K562 (cell line): ENCODE measurements around the gene FAM228A. TPM values are rescaled to one million over a fixed set of nuclear protein-coding genes. Genes with fewer than 3 reads are reported as not detected.

ENCODE experiments used
- ATAC-seq: fragments of 200-7000 bp; cut with Tn5 transposase; 3 replicates; pipeline ENCODE4 v1.9.1; 2020; ENCODE audit warnings: moderate library complexity
- Bru-seq: library from RNA; stranded (reverse); fragments of 400-500 nt; gene quantifications from one replicate; lab custom pipeline; 2021; lab: Mats Ljungman, UMichigan
- BruChase-seq, 2 experiments: library from RNA; stranded (reverse); fragments of 400-500 nt; gene quantifications; one replicate each; lab custom pipeline; 2021; lab: Mats Ljungman, UMichigan
- BruUV-seq: library from RNA; stranded (reverse); fragments of 400-500 nt; replicated peaks from 2 replicates; lab custom pipeline; 2021; lab: Mats Ljungman, UMichigan
- CTCF ChIA-PET: fragments of 300-600 bp; formaldehyde crosslinking; extraction: SDS; loops from one replicate; lab custom pipeline; 2021; ENCODE audit warnings: low intra/inter-chr PET ratio; lab: Yijun Ruan, JAX
- POLR2A ChIA-PET: fragments of 300-600, 350-650 bp; sonication (Branson Sonifier 250); formaldehyde crosslinking; extraction: SDS; loops from one replicate; lab custom pipeline; 2021; ENCODE audit warnings: antibody characterized with exemption, inconsistent platforms; lab: Yijun Ruan, JAX
- DNase-seq, 4 experiments: peaks; one replicate each; pipeline versions ENCODE4 v3.0.0 to v3.0.0-alpha.2; 2011 to 2018; ENCODE audit warnings: low spot score in 3 of 4, mixed read lengths in 3 of 4; ENCODE audit errors: extremely low read depth in 1 of 4
- FAIRE-seq: peaks from 2 replicates; lab custom pipeline; 2011; peaks lifted over from hg19 to GRCh38; lab: Jason Lieb, UNC
- H2AFZ ChIP-seq: 2 replicates; pipeline ENCODE4 v1.6.0; 2011; ENCODE audit warnings: low read depth, low read length, control low read depth, inconsistent platforms
- H3K27ac ChIP-seq: fragments of 200-600 bp; 3 replicates; pipeline ENCODE4 v1.8.0; 2011; ENCODE audit warnings: low read depth, mild to moderate bottlenecking, control low read depth, inconsistent platforms, low read length, moderate library complexity, mixed read lengths; ENCODE audit errors: extremely low read depth
- H3K27me3 ChIP-seq, 2 experiments: fragments of 300-600 bp in 1 of 2; 2 replicates in 1 of 2; 3 replicates in 1 of 2; pipeline versions ENCODE4 v1.6.0 to v1.8.0; 2011; ENCODE audit warnings: inconsistent platforms in 2 of 2, low read length in 2 of 2, mild to moderate bottlenecking in 1 of 2, mixed read lengths in 1 of 2, moderate library complexity in 1 of 2; ENCODE audit not compliant: control insufficient read depth in 2 of 2, insufficient read depth in 2 of 2
- H3K36me3 ChIP-seq: fragments of 300-600 bp; 3 replicates; pipeline ENCODE4 v1.8.0; 2011; ENCODE audit warnings: mild to moderate bottlenecking, low read length, inconsistent platforms; ENCODE audit not compliant: control insufficient read depth, insufficient read depth
- H3K4me1 ChIP-seq, 2 experiments: fragments of 200-600 bp in 1 of 2; replicated peaks in 1 of 2; 2 replicates in 1 of 2; 3 replicates in 1 of 2; pipeline versions ENCODE4 v1.5.1 to v1.8.0; 2011; ENCODE audit warnings: inconsistent platforms in 2 of 2, low read length in 2 of 2, mild to moderate bottlenecking in 1 of 2, mixed read lengths in 1 of 2, moderate library complexity in 1 of 2; ENCODE audit not compliant: control insufficient read depth in 2 of 2, insufficient read depth in 2 of 2
- H3K4me2 ChIP-seq: 2 replicates; pipeline ENCODE4 v1.6.1; 2011; ENCODE audit warnings: low read length, control low read depth, inconsistent platforms, mixed read lengths; ENCODE audit not compliant: insufficient read depth
- H3K4me3 ChIP-seq: fragments of 200-600 bp; sonication (generic), shearing (Covaris generic); 2 replicates; pipeline ENCODE4 v1.5.1; 2016; ENCODE audit warnings: control low read depth, inconsistent platforms
- H3K79me2 ChIP-seq: fragments of 200-600 bp; 3 replicates; pipeline ENCODE4 v1.8.0; 2011; ENCODE audit warnings: low read length, inconsistent platforms; ENCODE audit not compliant: control insufficient read depth, insufficient read depth
- H3K9ac ChIP-seq, 2 experiments: 2 replicates each; pipeline versions ENCODE4 v1.6.0 to v1.6.1; 2011; ENCODE audit warnings: low read depth in 2 of 2, low read length in 2 of 2, control low read depth in 1 of 2, inconsistent platforms in 1 of 2, mild to moderate bottlenecking in 1 of 2, mixed read lengths in 1 of 2; ENCODE audit not compliant: insufficient read depth in 1 of 2
- H3K9me1 ChIP-seq: one replicate; pipeline ENCODE4 v1.6.0; 2011; ENCODE audit warnings: inconsistent platforms, mild to moderate bottlenecking, low read length, moderate library complexity; ENCODE audit not compliant: control insufficient read depth, insufficient read depth
- H3K9me3 ChIP-seq: replicated peaks from 2 replicates; pipeline ENCODE4 v1.5.1; 2011; ENCODE audit warnings: low read depth, low read length, inconsistent platforms; ENCODE audit not compliant: control insufficient read depth, insufficient read depth
- H4K20me1 ChIP-seq: replicated peaks from 2 replicates; pipeline ENCODE4 v1.6.1; 2011; ENCODE audit warnings: low read length, inconsistent platforms, mixed read lengths; ENCODE audit not compliant: control insufficient read depth, insufficient read depth
- CBX5 ChIP-seq: IDR thresholded peaks from 2 replicates; pipeline ENCODE4 v1.6.1; 2014; ENCODE audit warnings: low read depth, borderline replicate concordance
- ETS2 ChIP-seq: IDR thresholded peaks from 2 replicates; pipeline ENCODE4 v1.6.1; 2016; ENCODE audit warnings: borderline replicate concordance, missing genetic modification characterization, mild to moderate bottlenecking, moderate library complexity, missing compliant biosample characterization; ENCODE audit not compliant: poor library complexity, severe bottlenecking
- ETV1 ChIP-seq: fragments of 450-650 bp; conservative IDR thresholded peaks from 2 replicates; pipeline ENCODE4 v1.6.1; 2016; ENCODE audit warnings: missing genetic modification characterization, control low read depth, low read depth, missing compliant biosample characterization
- HMG20B ChIP-seq: fragments of 250-450 bp; sonication (Bioruptor Pico); IDR thresholded peaks from 2 replicates; pipeline ENCODE4 v1.5.0; 2021; ENCODE audit warnings: mild to moderate bottlenecking
- RAD21 ChIP-seq, 2 experiments: fragments of 250-450 bp in 1 of 2; fragments of 450-650 bp in 1 of 2; sonication (Bioruptor Pico) in 1 of 2; formaldehyde crosslinking in 1 of 2; IDR thresholded peaks in 1 of 2; conservative IDR thresholded peaks in 1 of 2; 2 replicates each; pipeline versions ENCODE4 v1.4.0 to v1.8.0; 2020 to 2022; ENCODE audit warnings: mild to moderate bottlenecking in 2 of 2, moderate library complexity in 1 of 2
- SNAPC5 ChIP-seq: fragments of 250-450 bp; sonication (Bioruptor Pico); IDR thresholded peaks from 2 replicates; pipeline ENCODE4 v1.8.0; 2021; ENCODE audit warnings: moderate library complexity, mild to moderate bottlenecking, inconsistent platforms
- SNIP1 ChIP-seq: fragments of 450-650 bp; IDR thresholded peaks from 2 replicates; pipeline ENCODE4 v1.7.1; 2017; ENCODE audit warnings: low read depth, mild to moderate bottlenecking
- SREBF2 ChIP-seq: sonication (generic); formaldehyde crosslinking; IDR thresholded peaks from 2 replicates; pipeline ENCODE4 v1.4.0; 2020; ENCODE audit warnings: mild to moderate bottlenecking, missing genetic modification reagents
- WGBS: fragments of 100-300 bp; shearing (Covaris generic); methylation state at CpG from one replicate; pipeline ENCODE4 v1.1.6; 2016; ENCODE audit warnings: low coverage, mixed read lengths; ENCODE audit not compliant: insufficient coverage; ENCODE audit errors: missing lambda C conversion rate; 5-methylcytosine and 5-hydroxymethylcytosine counted together
- in situ Hi-C: fragments of 300-500 bp; cut with MboI; formaldehyde crosslinking; loops from 4 replicates; pipeline ENCODE4 v1.15.0; 2018; ENCODE audit warnings: inconsistent platforms, mixed read lengths
- intact Hi-C: fragments of 100-400 bp; cut with micrococcal nuclease; formaldehyde crosslinking; loops from 2 replicates; pipeline ENCODE4 v1.14.2; 2022
- long read RNA-seq, 3 experiments: library from polyadenylated mRNA in 2 of 3; library from RNA in 1 of 3; unstranded in 2 of 3; stranded (forward) in 1 of 3; transcript quantifications; one replicate each; pipeline ENCODE4 v2.0.0, GENCODE V29; 2019 to 2022
- polyA minus RNA-seq, 3 experiments: library from RNA; depleted of rRNA, polyadenylated mRNA; stranded (reverse); fragments of >200 nt; gene quantifications; 2 replicates each; pipeline ENCODE4 v1.2.3, GENCODE V29; 2011
- polyA plus RNA-seq, 8 experiments: library from polyadenylated mRNA; depleted of rRNA in 4 of 8; stranded (reverse) in 5 of 8; unstranded in 3 of 8; fragments of >200 nt; fragmentation: Nextera tagmentation in 2 of 8; fragmentation: Illumina TruSeq in 1 of 8; extraction: Ambion mirVana in 2 of 8; extraction: Trizol in 1 of 8; gene quantifications; 2 replicates each; pipeline versions ENCODE4 v1.2.1 to v1.2.3, GENCODE V29; 2011 to 2014; ENCODE audit warnings: inconsistent platforms in 1 of 8, missing spikeins in 1 of 8
- total RNA-seq, 7 experiments: library from RNA; depleted of rRNA in 6 of 7; stranded (reverse); fragments of >200 nt in 6 of 7; fragmentation: Illumina TruSeq in 2 of 7; extraction: Trizol in 2 of 7; gene quantifications; 2 replicates each; pipeline versions ENCODE4 v1.2.1 to v1.2.3, GENCODE V29; 2011 to 2021; ENCODE audit warnings: low replicate concordance in 1 of 7
- TF ChIP-seq, protein P1 (sequence below): fragments of 450-650 bp; IDR thresholded peaks from 2 replicates; pipeline ENCODE4 v1.7.0; 2016; ENCODE audit warnings: borderline replicate concordance

The FAM228A gene
- total RNA-seq (2011; cell fraction: chromatin; rRNA removed; ENCODE audit: low replicate concordance), result not detected in 2 replicates
- total RNA-seq (2011; cell fraction: nucleolus; rRNA removed), result not detected in 2 replicates
- total RNA-seq (2011; cell fraction: nucleoplasm; rRNA removed), result 0.31 TPM in 1 of 2 replicates, not detected in the other
- not detected in 2 replicates for total RNA-seq (2014; rRNA removed)
- total RNA-seq (2014; rRNA removed; fragmentation: Illumina TruSeq; extraction: Trizol), result not detected in 2 replicates
- total RNA-seq (2015; rRNA removed; fragmentation: Illumina TruSeq; extraction: Trizol), result not detected in 2 replicates
- not detected in 2 replicates for total RNA-seq (2021)
- polyA plus RNA-seq (2011; rRNA removed), result not detected in 2 replicates
- polyA plus RNA-seq (2011; cell fraction: cytosol; rRNA removed), result not detected in 2 replicates
- not detected in 2 replicates for polyA plus RNA-seq (2011; cell fraction: nucleus; rRNA removed)
- polyA plus RNA-seq (2012), result 0.07 TPM in 1 of 2 replicates, not detected in the other
- not detected in 2 replicates for polyA plus RNA-seq (2014; fragmentation: Illumina TruSeq; extraction: Trizol)
- not detected for polyA plus RNA-seq (2014; fragmentation: Nextera tagmentation; extraction: Ambion mirVana)
- polyA plus RNA-seq (2014; rRNA removed), result not detected in 2 replicates
- not detected in 2 replicates for polyA minus RNA-seq (2011; rRNA and poly(A)+ RNA removed)
- not detected in 2 replicates for polyA minus RNA-seq (2011; cell fraction: cytosol; rRNA and poly(A)+ RNA removed)
- not detected in 2 replicates for polyA minus RNA-seq (2011; cell fraction: nucleus; rRNA and poly(A)+ RNA removed)
- not detected for Bru-seq, nascent RNA
- BruChase-seq, experiment 1, labeled RNA remaining after a 2-hour chase, result percentile 25 among the genes with signal in this experiment
- percentile 24 among the genes with signal in this experiment for BruChase-seq, experiment 2, labeled RNA remaining after a 6-hour chase
- long read RNA-seq, experiment 1, result 0 reads
- long read RNA-seq, experiment 2, result 0 reads
- long read RNA-seq, experiment 3, result 0 reads

GRCh38 chr2:24174851-24175277, at the start of gene FAM228A:
Gene FAM228A, plus strand, starts transcription at chr2:24175053. Its CDS starts 428 bp downstream, at chr2:24175481.
- H3K4me3 ChIP-seq, result no peak within 1 kb of the TSS
- no peak for DNase-seq
- H3K27me3 ChIP-seq, result peaks cover 4 to 8% of the 10 kb centered on the region in 2 experiments; a peak in 4 of 5 replicates
- ChIA-PET POLR2A (interaction anchor here (0.7 kb wide), 1 partner anchor 68 kb away, joined by 3 read pairs; no protein-coding TSS in a partner anchor), CTCF (no interaction called here)
- no peak for ATAC-seq
- H4K20me1 ChIP-seq, result no peaks in the 10 kb centered on the region
- TF ChIP-seq ETS2 (tag), result no peak
- no peak for TF ChIP-seq ETV1 (tag)
- no peak for TF ChIP-seq SNAPC5 (CRISPR knock-in tag)
- TF ChIP-seq HMG20B (CRISPR knock-in tag), result no peak
- no peak for TF ChIP-seq SNIP1
- TF ChIP-seq CBX5, result no peak
- TF ChIP-seq, protein P1, sequence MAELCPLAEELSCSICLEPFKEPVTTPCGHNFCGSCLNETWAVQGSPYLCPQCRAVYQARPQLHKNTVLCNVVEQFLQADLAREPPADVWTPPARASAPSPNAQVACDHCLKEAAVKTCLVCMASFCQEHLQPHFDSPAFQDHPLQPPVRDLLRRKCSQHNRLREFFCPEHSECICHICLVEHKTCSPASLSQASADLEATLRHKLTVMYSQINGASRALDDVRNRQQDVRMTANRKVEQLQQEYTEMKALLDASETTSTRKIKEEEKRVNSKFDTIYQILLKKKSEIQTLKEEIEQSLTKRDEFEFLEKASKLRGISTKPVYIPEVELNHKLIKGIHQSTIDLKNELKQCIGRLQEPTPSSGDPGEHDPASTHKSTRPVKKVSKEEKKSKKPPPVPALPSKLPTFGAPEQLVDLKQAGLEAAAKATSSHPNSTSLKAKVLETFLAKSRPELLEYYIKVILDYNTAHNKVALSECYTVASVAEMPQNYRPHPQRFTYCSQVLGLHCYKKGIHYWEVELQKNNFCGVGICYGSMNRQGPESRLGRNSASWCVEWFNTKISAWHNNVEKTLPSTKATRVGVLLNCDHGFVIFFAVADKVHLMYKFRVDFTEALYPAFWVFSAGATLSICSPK, result no peak
- TF ChIP-seq SREBF2 (CRISPR knock-in tag), result no peak
- TF ChIP-seq RAD21 (CRISPR knock-in tag; conservative IDR thresholded peaks at IDR 0.05 in 1 of 2, IDR thresholded peaks at IDR 0.05 in 1 of 2), result no peak
- TF ChIP-seq, all 486 proteins: peak for 0
- 71% methylated on average over 27 of the region's 46 CpGs for WGBS
- in situ Hi-C loops (no loop called here), intact Hi-C loops (loop anchor here (5.0 kb wide), 1 partner anchor 207 kb away; no protein-coding TSS in a partner anchor)
- Histone ChIP-seq H3K9ac (0 out of 4 replicates have a peak within 1 kb of the TSS, but pooled peaks of 1 of the 2 experiments have one; percentile 13), H3K36me3 (no peaks in the 10 kb centered on the region), H3K9me1 (no peaks in the 10 kb centered on the region), H3K79me2 (no peaks in the 10 kb centered on the region), H2AFZ (0 out of 2 replicates have a peak within 1 kb of the TSS, but pooled peaks have one; percentile 2), H3K9me3 (no peaks in the 10 kb centered on the region), H3K4me1 (peaks cover 0 to 7% of the 10 kb centered on the region in 2 experiments; a peak in 1 of 5 replicates), H3K4me2 (no peak within 1 kb of the TSS), H3K27ac (no peak within 1 kb of the TSS)
- no TSS peak for BruUV-seq
- no peak for FAIRE-seq
